NCI-H446 treated with DMSO at 0.1 percent for 48 hours (cell line): ENCODE results near the gene ZNF598.
"Not testable (repeated sequence)": the region's sequence is repeated elsewhere in the genome, so short reads cannot be mapped to it uniquely, and the experiment has no call there.

ENCODE experiments used
- DNase-seq: peaks from one replicate; lab custom pipeline; 2025; lab: John Stamatoyannopoulos, UW

ZNF598 gene

GRCh38 chr16:1975432-1976215 is 34.0 kb downstream of the ZNF598 start:
- no peak for DNase-seq

DNA sequence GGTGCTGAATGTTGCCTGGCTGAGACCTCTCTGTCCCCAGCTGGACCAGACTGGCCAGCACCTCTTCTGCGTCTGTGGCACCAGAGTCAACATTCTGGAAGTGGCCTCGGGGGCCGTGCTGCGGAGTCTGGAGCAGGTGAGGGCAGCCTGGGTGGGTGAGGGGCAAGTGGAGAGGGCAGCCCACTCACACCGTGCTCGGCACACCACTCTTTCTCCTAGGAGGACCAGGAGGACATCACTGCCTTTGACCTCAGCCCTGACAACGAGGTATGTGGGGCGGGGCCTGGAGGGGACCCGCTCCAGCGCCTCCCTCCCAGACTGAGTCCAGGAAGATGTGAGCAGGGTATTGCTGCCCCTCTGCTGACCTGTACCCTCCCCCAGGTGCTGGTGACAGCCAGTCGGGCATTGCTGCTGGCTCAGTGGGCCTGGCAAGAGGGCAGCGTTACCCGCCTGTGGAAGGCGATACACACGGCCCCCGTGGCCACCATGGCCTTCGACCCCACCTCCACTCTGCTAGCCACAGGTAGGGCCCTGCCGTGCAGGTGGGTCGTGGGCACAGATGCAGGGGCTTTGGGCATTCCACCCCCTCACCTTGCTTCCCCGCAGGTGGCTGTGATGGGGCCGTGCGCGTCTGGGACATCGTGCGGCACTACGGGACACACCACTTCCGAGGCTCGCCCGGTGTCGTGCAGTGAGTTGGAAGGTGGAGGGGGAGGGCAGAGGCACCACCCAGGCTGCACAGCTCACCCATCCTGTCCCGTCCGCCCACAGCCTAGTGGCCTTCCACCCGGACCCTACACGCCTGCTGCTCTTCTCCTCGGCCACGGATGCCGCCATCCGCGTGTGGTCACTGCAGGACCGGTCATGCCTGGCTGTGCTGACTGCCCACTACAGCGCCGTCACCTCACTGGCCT is 35.2 kb downstream of the ZNF598 start:
- DNase-seq, result no peak

DNA sequence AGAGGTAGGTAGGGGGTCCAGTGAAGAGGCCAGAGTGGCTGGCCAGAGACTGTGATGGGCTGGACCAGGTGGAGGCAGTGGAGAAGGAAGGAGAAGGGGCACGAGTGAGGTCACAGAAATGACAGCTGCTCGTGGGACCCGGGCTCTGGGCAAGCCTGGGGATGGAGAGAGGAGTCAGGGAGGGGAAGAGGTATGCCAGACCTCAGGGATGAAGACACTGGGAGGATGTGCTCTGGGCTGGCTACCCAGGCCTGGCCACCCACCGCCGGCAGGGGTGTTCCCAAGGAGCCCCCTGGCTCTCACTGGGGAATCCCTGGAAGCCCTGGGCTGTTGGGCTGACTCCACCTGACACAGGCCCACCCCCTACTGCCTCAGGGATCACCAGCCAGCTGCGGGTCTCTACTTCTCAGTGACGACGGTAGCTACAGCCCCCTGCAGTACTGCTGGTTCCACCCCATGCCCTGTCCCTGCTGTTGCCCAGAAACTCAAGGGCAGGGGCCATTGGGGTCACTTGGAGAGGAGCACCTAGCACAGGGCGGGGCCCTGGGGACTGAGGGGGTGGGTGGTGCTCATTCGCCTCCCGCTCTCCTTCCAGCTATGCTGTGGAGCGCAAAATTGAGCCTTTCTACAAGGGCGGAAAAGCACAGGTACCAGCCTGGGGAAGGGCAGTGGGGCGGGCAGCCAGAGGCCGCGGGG is 36.0 kb downstream of the ZNF598 start:
- DNase-seq, result no peak

DNA sequence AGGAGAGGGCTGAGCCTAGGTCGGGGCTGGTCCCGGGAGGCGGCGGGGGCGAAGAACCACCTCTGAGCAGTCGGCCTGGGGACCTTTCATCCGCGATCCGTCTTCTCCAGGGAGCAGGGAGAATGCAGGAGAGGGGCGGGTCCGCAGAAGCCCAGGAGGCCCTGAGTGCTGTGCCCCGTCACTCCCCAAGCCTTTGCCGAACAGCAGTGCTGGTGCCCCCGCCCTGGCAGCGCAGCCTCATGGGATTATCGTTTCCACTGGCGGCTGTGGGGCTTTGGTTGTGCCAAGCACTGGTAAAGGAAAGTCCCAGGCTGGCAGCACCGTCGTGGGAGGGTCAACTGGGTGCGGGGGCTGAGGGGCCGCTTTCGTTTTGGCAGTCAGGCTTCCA is 37.1 kb downstream of the ZNF598 start:
- DNase-seq, result no peak

GRCh38 chr16:1971796-1972489 is 37.7 kb downstream of the ZNF598 start, which contains the start of gene TBL3:
Gene TBL3, plus strand, starts transcription at chr16:1972053. Its CDS starts 112 bp downstream, at chr16:1972165.
- peak; percentile 80 for DNase-seq

- no peak for DNase-seq
Observed at GRCh38 chr16:1968146-1968953, 41.3 kb downstream of the ZNF598 start.

GRCh38 chr16:1966460-1966859 is 43.2 kb downstream of the ZNF598 start, which contains the start of gene RNF151:
Gene RNF151, plus strand, starts transcription at chr16:1966856. Its CDS starts 26 bp downstream, at chr16:1966882.
- DNase-seq, result no peak

DNA sequence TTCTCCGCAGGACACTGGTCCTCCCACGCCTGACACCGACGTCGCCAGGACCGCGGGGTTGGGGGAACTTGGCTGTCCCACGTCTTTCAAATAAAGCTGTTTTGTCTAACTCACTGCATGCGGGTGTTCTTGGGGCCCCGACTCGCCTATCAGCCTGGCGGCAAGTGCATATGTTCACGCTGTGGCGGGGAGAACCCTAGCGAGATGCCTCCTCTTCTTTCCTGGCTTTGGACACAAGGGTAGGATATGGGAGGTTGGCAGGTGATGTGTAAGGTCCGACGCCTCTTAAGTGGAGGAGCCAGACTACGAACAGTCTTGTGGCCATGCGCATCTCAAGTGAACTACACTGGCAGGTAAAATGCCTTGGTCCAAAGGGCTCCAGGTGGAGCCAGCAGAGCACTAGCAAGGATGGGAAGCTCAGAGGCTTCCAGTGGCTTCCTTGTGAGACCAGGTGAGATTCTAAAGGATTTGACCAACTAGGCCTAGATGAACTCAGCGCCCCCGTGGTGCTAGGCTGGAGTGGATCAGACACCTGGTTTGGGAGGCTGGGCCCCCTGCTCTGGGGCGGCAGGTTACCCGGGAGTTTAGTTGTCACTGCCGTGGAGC is 44.1 kb downstream of the ZNF598 start:
- DNase-seq, result no peak

- peak; percentile 97 for DNase-seq
Observed at GRCh38 chr16:1964506-1965395, 44.9 kb downstream of the ZNF598 start, which contains the start of gene RPS2. Gene RPS2, minus strand, starts transcription at chr16:1964826. Its CDS starts 201 bp downstream, at chr16:1964625.

DNA sequence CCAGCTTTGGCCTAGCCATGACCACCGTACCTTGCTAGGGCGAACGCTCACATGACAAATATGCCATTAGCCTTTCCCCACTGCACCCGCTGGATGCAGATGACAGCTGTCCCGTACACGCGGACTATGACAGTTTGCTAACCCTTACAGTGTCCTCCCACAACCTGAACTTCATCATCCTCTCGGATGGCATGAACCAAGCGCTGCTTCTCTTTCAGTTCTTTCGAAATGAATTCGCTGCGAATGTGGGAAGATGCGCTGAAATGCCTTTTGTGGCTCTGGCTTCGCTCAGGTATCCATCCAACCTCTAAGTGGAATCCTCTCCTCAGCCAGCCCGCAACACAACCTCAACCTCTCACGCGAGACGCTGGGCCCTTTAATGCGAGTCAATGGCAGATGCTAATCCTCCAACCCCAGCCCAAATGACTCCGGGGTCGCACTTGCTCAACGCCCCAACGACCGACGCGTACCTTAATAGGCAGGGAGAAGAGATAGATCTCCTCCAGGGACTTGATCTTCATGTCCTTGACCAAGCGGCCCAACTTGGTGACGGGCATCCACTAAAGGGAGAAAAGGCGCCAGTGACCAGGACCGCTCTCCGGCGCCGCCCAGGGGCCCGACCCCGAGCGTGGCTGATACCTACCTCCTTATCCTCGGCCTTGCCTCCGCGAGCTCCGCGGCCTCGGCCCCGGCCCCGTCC is 45.7 kb downstream of the ZNF598 start:
- DNase-seq, result no peak

DNA sequence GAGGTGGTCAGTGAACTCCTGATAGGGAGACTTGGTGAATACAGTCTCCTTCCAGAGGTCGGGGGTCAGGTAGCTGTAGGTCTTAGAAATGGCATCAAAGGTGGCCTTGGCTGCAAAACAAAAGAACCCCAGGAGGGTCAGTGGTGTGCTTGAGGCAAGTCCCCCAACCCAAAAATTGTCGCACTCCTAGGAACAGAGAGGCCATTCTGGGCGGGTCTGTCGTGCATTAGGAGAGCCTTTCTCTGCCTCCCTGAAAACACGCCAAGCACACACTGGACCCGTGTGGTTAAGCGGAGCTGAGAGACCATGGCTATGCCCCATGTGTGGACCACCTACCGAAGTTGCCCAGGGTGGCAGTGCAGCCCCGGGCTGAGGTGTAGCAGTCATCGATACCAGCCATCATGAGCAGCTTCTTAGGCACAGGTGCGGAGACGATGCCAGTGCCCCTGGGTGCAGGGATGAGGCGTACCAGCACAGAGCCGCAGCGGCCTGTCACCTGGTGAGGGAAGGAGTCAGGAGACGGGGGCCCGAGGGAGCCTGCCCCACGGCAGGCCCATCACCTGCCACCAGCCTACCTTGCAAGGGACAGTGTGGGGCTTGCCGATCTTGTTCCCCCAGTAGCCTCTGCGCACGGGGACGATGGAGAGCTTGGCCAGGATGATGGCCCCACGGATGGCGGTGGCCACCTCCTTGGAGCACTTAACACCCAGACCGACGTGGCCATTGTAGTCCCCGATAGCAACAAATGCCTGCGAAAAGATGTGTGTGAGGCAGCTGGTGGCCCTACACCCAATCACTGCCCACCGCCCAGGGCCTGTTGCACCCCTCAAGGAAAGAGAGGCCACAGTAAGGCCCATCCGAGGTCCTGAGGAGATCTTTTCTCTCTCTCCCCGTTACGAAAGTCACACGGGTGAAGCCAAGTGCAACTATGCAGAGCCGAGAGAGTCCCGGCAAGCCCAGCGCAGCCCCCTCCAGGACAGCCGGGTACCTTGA is 47.2 kb downstream of the ZNF598 start:
- DNase-seq, result not testable (repeated sequence)

DNA sequence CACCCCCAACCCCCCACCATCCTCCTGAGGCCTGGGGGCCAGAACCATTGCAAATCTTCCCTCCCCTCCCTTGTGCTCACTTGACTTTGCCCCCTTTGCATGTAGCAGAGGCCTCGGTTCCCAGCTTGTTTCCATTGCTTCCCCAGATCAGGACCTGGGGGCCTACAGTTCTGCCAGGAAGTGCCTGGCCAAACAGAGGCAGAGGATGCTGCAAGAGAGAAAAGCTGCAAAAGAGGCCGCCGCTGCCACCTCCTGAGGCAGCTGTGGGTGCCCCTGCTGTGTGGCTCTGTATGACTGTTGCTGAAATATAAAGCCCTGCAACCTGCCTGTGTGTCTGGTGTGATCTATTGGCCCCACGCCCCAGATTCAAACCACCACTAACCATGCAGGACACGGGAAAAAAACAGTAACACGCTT is 48.0 kb downstream of the ZNF598 start:
- DNase-seq, result no peak

- DNase-seq, result peak; percentile 52
Observed at GRCh38 chr16:1960665-1961630, 48.7 kb downstream of the ZNF598 start.

DNA sequence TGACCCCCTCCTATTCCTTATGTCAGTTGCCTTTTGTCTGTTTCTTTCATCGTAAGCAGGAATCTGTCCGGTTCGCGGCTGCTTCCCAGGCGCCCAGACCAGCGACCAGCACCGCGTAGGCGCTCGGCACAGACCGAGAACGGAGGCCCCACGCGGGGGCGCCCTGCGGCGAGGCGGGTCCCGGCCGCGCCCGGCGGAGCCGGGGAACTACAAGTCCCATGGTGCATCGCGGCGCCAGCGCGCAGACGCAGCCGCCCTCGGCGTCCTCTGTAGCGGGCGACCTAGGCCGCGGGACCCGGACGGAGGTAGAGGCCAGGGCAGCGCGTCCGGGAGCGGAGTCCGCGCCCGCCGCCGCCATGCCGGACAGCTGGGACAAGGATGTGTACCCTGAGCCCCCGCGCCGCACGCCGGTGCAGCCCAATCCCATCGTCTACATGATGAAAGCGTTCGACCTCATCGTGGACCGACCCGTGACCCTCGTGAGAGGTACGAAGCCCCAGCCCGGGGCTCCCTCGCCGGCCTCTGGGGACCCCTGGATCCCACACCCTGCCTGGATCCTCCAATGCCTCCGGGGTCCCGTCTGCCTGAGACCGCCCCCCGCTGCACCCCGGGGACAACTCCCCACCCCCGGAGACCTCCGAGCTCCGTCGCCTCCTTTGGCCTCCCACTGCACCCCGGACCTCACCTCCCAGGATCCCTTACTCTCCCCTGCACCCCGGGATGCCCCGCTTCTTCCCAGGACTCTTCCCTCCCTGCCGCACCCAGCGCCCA is 50.2 kb downstream of the ZNF598 start, which contains the start of gene NDUFB10:
NDUFB10 (plus strand) TSS at position 270 of the 771 bp plus-strand sequence; CDS start at position 357, 87 bp downstream.
- peak; percentile 59 for DNase-seq

DNA sequence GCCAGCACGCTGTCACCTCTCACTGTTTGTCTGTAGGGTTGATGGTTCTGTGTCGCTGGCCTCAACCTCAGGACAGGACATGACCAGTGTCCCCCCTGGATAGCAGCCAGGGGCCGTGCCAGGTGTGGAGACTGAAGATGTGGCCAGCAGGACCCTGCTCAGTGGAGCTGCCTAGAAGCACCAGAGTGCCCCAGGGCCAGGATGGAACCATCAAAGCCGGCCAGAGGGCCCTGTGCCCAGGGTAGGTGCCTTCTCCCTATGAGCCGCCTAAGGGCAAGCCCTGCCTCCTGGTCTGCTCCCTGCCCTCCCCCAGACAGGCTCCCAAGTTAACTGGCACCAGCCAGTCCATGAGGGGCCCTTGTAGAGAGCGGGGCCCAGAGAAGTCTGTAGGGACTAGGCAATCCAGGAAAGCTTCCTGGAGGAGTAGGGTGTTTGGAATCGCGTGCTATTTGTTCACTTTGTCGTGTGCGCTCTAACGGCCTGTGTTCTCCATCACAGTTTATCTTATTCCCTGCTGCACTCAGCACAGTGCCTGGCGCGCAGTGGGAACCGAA is 50.8 kb downstream of the ZNF598 start:
- DNase-seq, result no peak
